NCI-H2081 (cell line): ENCODE data around the gene OR3A1.
"Not testable (repeated sequence)": the region's sequence is repeated elsewhere in the genome, so short reads cannot be mapped to it uniquely, and the experiment has no call there.

Source experiments
- DNase-seq, 2 experiments: peaks; one replicate each; lab custom pipeline; 2025; lab: John Stamatoyannopoulos, UW

OR3A1 gene, protein sequence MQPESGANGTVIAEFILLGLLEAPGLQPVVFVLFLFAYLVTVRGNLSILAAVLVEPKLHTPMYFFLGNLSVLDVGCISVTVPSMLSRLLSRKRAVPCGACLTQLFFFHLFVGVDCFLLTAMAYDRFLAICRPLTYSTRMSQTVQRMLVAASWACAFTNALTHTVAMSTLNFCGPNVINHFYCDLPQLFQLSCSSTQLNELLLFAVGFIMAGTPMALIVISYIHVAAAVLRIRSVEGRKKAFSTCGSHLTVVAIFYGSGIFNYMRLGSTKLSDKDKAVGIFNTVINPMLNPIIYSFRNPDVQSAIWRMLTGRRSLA

GRCh38 chr17:3298260-3298659, at the start of gene OR3A1:
Gene OR3A1 (minus strand): TSS chr17:3298360. CDS start chr17:3292582, 5,778 bp downstream.
- no peak for DNase-seq

DNA sequence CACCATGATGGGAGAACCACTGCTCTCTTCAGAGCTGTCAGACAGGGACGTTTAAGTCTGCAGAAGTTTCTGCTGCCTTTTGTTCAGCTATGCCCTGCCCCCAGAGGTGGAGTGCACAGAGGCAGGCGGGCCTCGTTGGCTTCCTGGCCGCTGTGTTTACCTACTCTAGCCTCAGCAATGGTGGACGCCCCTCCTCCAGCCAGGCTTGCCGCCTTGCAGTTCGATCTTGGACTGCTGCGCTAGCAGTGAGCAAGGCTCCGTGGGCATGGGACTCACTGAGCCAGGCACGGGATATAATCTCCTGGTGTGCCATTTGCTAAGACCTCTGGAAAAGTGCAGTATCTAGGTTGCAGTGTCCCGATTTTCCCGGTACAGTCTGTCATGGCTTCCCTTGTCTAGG, 44.6 kb upstream of the OR3A1 start:
- not testable (repeated sequence) for DNase-seq

DNA sequence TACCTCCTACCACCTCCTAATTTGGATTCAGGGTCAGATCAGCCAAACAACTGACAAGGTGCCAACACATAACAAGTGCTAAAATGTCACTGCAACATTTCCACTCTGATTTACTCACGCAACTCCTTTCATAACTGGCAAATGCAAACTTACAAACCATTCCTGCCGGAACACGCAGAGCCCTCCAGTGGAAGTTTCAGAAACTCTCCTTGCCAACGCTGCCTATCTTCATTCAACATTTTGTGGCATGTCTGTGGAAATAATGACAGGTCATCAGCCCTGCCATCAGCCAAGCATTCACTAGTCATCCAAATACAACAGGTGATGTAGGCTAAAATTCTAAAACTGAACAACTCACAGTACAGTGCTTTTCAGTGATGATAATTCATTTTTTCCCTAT, 37.7 kb upstream of the OR3A1 start:
- DNase-seq: no peak

DNA sequence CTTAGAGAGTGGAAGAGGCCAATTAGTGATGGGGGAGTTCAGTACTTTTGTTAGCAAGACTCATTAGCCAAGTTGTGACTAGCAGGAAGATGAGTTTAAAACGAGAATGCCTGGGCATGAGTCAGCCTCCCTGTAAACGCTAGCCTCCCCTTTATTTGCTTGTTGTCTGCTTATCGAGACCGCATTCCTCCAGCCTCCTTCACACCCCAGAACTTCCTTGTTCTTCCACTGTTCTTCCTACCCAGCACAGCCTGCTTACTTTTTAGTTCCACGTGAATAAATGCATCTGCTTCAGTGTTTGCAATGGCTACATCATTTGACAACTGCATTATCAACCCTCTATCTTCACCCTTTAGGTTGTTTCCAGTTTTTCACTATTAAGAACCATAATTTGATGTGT, 20.2 kb upstream of the OR3A1 start:
- no peak for DNase-seq

GRCh38 chr17:3316836-3317235, 18.7 kb upstream of the OR3A1 start:
- no peak for DNase-seq

GRCh38 chr17:3308603-3309002, 10.4 kb upstream of the OR3A1 start:
- DNase-seq: no peak

DNA sequence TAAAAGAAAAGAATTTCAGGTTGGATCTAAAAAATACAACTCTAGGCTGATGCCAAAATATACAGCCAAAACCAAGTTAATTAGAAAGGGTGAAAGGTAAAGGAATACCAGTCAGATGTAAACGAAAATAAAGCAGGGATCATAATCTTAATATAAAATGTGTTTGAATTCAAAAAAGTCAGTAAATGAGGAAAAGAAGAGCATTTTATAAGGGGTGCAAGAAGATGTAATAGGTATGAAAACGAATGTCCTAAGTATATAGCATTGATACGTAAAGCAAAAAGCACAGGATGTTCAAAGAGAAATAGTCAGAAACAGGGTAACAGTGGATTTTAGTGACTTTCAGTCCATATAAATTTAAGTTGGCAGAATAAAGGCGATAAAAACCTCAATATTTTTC, 2.5 kb downstream of the OR3A1 start:
- no peak for DNase-seq

DNA sequence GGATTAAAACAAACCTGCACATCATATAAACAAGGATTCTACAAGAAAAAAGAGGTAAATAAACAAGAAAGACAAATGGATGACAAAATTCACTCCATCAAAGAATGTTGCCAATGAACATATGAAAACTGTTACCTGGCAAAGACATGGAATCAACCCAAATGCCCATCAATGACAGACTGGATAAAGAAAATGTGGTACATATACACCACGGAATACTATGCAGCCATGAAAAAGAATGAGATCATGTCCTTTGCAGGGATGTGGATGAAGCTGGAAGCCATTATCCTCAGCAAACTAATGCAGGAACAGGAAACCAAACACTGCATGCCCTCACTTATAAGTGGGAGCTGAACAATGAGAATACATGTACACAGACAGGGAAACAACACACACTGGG, 4.6 kb downstream of the OR3A1 start:
- not testable (repeated sequence) for DNase-seq

- DNase-seq: no peak
Measured at GRCh38 chr17:3282901-3283300, 15.3 kb downstream of the OR3A1 start.

- no peak for DNase-seq
Measured at GRCh38 chr17:3276126-3276525, 22.0 kb downstream of the OR3A1 start.

DNA sequence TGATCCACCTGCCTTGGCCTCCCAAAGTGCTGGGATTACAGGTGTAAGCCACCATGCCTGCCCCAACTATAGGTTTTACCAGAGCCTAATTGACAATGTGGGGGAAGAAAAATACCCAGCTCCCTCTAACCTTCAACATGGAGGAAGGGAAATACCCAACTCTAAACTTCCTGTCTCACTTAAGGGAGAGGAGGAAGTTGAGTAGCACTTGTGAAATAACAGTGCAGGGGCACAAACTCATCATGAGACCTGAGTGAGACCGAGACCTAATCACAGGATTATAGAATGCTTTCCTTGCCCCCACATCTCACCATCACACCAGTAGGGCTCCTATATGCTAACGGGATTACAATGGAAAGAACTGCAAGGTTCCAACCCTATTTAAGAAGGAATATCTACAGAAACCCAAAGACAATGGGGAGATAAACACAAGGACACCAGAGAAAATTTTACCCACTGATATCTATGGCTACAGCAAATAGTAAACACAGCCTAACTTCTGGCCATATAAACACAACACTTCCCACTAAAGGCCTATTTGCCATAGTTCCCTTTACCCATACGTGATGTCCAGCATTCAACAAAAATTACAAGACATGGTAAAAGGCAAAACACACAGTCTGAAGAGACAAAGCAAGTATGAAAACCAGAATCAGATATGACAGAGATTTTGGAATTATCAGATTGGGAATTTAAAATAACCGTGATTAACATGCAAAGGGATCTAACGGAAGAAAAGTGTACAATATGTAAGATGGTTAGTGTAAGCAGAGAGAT, 26.9 kb downstream of the OR3A1 start:
- DNase-seq: no peak

- no peak for DNase-seq
Measured at GRCh38 chr17:3260600-3260999, 37.6 kb downstream of the OR3A1 start.

- no peak for DNase-seq
Measured at GRCh38 chr17:3260163-3260562, 38.0 kb downstream of the OR3A1 start.

DNA sequence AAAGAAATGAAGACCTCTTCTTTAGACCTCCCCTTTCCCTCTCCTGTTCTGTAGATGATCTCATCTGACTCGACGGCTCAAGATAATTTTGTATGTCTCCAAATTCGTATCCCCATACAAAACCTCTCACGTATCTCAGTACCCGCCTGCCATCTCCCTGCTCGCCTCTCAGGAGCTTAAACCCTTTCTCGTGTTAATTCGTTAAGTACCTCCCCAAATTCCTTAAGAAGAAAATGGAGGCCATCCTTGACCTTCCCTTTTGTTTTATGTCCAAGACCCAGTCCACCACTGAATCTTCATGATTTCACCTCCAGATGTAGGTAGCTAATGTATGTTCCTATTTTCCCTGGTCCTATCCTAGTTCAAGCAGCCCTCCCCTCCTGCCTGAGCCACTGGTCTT, 41.6 kb downstream of the OR3A1 start:
- no peak for DNase-seq

DNA sequence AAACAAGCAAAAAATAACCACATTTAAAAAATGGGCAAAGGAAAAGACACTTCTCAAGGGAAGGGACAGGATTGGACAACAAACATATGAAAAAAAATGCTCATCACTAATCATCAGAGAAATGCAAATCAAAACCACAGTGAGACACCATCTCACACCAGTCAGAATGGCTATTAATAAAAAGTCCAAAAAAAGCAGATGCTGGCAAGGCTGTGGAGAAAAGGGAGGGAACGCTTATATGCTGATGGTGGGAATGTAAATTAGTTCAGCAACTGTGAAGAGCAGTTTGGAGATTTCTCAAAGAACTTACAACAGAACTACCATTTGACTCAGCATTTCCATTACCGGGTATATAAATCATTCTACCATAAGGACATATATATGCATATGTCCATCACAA, 49.1 kb downstream of the OR3A1 start:
- not testable (repeated sequence) for DNase-seq

DNA sequence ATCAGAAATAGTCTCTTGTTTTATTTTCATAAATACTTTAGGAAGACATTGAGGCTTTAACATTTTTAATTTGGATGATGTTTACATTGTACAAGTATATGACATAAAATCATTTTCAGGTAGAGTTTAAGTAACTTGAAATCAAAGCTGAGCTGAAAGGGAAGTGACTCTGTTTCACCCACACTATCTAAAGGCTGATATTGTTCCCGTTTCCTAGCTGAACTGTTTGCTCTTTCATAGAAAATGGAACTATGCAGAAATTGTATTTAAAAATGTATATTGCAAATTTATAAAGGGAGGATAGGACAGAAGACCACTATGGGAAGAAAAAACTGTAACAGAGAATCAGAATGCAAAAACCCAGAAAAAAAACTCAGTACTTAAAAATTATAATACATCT, 53.3 kb downstream of the OR3A1 start:
- not testable (repeated sequence) for DNase-seq

DNA sequence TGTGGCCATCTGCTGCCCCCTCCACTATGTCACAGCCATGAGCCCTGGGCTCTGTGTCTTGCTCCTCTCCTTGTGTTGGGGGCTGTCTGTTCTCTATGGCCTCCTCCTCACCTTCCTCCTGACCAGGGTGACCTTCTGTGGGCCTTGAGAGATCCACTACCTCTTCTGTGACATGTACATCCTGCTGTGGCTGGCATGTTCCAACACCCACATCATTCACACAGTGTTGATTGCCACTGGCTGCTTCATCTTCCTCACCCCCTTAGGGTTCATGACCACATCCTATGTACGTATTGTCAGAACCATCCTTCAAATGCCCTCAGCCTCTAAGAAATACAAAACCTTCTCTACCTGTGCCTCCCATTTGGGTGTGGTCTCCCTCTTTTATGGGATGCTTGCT, 57.1 kb downstream of the OR3A1 start:
- DNase-seq: not testable (repeated sequence)
